ENCODE results near the gene FGFBP2.

FGFBP2 gene

DNA sequence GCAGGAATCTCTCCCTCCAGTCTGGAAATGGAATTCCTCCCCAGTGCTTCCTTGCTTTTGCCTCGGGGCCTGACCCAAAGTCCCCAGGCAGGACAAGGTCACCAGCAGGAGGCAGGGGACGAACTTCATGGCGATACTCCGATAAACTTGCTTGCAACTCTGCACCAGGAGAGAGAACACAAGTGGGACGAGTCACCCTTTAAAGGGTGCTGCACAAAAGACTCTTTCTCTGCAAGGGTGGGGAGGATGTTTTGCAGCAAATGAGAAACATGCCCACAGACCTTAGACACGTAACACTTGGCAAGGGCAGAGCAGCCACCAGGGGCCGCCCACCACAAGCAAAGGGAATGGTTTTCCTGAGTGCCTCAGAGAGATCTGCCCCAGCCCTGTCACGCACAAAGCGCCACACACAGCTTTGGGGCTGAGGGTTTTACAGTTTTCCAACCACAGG is at the start of gene FGFBP2:
Gene FGFBP2, minus strand, starts transcription at position 175 of the 451 bp plus-strand sequence. Its CDS starts 46 bp downstream, at position 129.
- FAIRE-seq: no peak

- FAIRE-seq: no peak
Observed at GRCh38 chr4:16011173-16011572, 48.2 kb upstream of the FGFBP2 start.

DNA sequence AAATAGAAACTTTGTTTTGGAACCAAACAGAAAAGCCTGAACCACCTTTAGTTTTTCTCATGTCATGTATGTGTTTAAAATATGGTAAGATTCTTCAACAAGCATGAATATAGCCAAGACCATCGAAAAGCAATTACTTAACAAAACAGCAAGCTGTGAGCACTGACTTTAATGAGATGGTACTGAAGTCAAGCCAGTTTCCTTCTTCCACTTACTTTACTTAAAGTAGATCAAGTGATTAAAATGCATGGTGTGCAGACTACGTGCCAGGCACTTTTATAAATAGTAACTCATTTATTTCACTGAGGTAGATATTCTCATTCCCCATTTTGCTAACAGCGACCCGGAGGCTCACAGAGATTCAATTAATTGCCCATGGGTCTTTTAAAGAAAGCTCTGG is 46.2 kb upstream of the FGFBP2 start:
- no peak for FAIRE-seq

DNA sequence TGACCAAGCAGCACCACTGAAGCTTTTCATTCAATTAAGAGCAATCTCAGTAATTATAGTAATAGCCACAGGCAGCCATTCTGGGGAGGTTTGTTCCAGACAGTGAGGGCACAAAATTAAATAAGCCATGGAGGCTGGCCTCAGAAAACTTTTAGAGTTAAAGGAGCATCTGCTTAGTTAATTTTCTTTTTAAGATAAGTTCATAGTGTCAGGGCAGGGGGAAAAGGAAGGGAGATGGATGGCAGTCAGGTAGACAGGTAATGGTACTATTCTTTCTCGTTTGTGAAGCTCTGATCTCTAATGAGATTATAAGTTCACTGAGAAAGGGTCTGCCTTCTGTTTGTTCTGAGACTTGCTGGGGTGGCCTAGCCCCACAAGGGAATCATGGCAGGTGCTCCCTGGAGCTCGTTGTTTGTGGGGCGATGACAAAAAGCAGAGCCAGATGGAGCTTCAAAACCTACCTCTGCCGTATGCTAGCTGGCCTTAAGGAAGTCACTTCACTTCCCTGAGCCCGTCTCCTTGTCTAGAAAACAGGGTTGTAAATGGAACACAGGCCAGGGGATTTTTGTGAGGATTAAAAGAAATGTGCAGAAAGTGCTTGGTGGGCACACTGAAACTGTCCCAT is 44.6 kb upstream of the FGFBP2 start:
- FAIRE-seq: no peak

DNA sequence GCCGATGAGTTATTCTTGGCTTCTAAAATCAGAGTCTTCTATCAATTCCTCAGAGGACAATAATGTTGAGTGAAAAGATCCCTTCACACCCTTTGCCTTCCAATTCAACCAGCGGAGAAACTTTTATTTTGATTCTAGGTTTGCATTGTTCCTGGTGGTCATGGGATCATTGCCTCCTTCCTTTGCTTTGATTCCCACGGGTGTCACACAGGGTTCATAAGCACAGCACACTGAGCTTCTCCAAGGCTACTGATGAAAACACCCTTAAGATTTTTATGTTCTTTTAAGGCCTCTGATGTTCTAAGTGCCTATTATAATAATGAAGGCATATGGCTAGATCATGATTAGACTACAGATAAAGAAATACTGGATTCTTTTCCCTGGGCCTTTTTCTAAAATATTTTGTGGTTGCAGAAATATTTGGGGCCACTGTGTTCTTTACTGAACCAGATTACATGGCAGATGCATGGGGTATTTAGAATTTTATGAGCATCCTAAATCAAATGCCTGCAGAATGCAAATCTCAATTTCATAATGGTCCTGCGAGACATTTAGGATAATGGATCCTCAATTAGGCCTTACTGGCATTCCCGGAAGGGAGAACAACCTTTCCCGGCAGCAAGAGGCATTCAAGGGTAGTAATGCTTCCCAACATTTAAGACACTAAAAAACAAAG is 43.9 kb upstream of the FGFBP2 start:
- no peak for FAIRE-seq

- no peak for FAIRE-seq
Observed at GRCh38 chr4:16005676-16006075, 42.7 kb upstream of the FGFBP2 start.

DNA sequence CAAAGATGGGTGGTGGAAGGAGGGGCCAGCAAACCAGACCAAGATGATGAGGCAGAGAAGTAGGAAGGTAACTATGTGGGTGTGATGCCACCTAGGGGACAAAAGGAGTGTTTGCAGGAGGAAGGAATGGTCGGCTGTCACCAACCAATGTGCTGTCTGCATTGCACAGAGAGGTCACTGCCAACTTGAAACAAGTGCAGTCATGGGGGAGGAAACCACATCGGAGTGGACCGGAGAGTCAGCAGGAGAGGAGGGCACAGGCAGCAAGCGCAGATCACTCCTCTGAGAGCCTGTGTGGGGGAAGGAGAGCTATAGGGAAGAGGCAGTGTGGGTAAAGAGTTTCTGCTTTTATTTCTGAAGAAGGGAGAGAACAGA is 38.5 kb upstream of the FGFBP2 start:
- FAIRE-seq: peak; percentile 40

DNA sequence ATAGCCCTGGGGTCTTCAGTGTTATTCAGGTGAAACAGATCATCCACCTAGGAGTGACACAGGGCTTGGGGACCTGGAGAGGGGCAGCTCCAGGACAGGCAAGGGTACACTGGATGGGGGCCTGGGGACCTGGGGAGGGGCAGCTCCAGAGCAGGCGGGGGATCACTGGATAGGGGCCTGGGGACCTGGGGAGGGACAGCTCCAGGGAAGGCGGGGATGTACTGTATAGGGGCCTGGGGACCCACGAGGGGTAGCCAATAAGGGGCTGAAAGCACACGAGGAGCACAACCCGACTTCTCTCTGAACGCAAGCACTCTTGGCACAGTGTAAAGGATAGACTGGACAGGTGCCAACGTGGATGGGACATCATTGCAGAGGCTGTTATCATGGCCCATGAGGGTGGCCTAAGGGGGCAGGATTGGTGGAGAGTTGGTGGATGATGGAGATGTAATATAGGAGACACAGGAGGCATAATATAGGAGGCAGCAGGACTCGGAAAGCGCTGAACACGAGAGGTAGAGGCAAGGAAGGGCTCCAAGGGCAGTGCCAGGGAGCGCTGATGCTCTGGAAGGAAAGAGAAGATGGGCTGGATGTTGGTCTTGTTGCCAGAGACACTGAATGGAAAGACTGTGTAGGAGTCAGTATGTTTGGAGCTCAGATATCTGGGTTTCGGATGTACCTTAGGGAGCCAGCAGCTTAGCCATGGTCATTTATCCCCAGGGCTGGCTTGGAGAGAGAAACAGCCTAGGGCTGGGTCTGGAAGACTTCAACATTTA is 37.9 kb upstream of the FGFBP2 start:
- FAIRE-seq: no peak

DNA sequence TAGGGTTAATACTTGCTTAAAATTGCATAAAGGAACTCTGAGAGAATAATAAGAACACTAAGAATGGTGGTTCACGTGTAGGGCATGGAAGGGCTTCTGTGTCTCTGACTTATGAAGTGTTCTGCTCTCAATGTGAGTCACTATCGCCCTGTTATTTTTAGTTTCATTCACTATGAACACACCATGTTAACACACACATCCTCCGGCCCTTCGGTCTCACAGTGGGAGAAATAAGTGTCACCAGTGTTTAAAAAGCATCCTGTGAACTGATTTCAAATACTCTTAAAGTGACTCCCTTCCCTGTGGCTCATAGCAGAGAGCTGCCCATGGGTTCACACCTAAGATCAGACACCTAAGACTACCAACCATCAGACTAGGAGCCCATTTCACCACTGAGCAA is 33.8 kb upstream of the FGFBP2 start:
- FAIRE-seq: no peak

- FAIRE-seq: no peak
Observed at GRCh38 chr4:15995826-15996225, 32.9 kb upstream of the FGFBP2 start.

DNA sequence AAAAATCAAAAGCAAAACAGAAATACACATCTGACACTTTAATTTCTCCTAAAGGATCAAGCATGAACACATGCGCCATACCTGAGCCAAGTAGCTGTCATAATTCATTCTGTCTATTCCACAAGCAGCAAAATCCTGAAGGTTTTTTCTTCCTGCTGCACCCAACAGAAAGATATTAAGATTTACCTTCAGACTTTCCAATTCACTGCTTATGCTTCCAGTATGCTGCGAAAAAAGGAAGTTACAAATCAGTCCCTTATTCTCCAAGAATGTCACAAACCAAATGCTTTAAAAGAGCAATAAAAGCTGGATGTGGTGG is 29.2 kb upstream of the FGFBP2 start:
- no peak for FAIRE-seq

GRCh38 chr4:15990570-15991285 is 27.8 kb upstream of the FGFBP2 start:
- FAIRE-seq: no peak

- FAIRE-seq: no peak
Observed at GRCh38 chr4:15989424-15989823, 26.4 kb upstream of the FGFBP2 start.

DNA sequence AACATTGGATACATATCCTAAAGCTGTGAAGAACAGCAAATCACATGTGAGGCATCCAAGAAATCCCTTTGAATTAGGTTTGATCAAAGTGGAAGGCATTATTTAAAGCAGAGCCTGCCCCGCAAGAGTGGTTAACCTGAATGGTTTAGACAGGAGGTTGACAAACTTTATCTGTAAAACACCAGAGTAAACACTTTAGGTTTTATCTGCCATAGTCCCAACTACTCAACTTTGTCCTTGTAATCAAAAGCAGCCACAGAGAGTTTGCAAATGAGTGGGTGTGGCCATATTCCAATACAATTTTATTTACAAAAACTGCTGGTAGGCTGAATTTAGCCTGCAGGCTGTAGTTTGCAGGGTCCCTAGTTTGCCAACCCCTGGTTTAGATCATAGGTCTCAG is 25.2 kb upstream of the FGFBP2 start:
- no peak for FAIRE-seq

DNA sequence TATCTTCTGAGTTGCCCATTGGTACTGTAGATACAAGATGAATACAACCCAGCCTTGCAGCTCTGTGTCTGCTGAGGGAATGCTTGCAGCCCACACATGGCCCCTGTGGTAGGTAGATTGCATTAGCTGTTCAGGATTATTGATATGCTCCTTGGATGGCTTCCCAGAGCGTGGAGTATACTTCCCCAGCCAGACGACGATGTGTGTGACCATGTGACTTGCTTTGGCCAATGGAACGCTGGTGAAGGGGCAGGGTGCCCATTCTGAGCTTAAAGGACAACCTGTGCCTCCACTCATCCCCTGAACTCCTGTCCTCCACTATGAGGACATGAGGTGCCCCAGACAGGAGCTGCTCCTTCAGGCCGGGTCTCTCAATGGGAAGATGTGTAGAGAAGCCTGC is 23.9 kb upstream of the FGFBP2 start:
- FAIRE-seq: no peak

DNA sequence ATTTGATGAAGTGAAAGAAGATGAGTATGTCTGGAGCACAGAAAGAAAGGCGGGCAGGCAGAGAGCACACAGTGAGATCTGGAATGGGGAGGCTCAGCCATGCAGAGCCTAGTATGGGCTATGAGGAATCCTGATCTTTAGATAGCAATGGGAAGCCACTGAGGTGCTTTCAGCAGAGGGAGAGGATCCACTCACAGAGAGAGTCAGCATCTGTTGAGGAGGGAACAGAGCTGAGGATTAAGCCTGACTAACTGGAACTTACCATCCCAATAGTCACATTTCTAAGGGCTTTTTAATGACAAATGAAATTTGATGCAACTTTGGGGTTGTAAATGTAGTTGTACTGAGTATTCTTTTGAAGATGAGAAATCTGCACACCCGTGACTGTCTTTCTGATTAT is 20.6 kb upstream of the FGFBP2 start:
- FAIRE-seq: no peak

DNA sequence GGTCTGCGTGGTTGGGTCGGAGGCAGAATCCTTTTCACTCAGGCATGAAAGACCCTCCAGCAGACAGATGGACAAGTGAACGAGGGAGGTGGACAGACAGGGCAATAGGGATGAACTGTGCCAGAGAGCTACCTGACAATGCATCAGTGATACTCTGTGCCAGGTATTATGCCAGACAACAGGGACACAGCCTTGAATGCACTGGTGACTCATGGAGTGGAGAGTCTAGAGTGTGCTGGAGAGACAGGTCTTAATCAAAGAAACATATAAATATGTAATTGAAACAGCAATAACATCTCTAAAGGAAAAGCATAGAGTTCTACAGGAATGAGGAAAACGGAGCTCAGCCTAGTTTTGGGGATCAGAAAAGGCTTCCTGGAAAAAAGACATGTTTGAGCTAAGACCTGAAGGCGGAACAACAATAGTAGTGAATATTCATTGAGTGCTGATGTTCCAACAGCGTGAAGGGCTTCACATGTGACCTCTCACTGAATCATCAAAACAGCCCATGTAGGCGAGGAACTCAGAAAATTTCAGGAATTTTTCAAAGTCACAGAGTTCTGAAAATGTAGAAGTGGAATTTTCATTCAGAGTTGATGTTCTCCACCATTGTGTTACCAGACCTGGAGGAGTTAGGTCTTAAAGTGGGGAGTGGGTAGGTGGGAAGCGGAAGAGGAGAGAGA is 20.0 kb upstream of the FGFBP2 start:
- no peak for FAIRE-seq

DNA sequence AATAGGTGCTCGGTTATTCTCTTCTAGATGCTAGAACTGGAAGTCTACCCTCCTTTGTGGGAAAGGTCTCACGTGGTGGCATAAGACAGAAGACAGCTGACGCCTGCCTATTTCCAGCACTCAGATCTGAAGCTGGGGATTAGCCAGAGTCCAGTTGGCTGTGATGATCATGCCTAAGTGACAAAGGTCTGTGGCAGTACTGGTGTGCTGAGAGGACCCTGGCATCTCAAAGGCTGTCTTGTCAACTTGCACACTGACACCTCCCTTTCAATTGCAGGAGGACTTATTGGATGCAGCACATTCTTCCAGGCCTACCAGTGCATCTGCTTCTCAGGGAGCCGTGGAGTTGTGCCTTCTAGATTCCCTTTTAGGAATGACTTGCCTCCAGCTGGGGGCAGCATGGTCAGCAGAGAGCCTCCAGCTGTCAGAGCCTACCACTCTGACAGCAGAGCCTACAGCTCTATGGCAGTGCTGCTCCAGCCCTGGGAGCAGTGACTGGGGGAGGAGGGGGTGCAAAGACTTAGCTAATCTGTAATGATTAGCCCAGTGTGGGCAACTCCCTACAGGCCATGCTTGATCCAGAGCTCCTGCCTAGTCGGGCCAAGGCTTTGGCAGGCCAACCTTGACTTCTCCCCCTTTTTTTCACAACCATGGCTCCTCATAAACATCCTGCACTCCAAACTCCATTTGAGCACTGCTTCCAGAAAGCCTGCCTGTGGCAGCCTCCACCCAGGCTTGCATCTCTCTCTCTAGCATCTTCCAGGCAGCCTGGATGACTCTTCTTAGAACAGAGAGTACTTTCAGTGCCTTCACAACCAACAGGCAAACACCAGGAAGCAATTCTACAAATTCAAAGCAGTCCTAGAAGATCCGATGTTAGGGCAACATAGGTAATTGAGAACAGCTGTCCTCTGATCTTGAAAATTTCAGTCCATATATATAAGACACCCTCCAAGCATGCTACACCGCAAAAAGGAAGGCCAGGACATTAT is 13.8 kb upstream of the FGFBP2 start:
- FAIRE-seq: no peak

GRCh38 chr4:15971068-15971801 is 8.3 kb upstream of the FGFBP2 start:
- no peak for FAIRE-seq

DNA sequence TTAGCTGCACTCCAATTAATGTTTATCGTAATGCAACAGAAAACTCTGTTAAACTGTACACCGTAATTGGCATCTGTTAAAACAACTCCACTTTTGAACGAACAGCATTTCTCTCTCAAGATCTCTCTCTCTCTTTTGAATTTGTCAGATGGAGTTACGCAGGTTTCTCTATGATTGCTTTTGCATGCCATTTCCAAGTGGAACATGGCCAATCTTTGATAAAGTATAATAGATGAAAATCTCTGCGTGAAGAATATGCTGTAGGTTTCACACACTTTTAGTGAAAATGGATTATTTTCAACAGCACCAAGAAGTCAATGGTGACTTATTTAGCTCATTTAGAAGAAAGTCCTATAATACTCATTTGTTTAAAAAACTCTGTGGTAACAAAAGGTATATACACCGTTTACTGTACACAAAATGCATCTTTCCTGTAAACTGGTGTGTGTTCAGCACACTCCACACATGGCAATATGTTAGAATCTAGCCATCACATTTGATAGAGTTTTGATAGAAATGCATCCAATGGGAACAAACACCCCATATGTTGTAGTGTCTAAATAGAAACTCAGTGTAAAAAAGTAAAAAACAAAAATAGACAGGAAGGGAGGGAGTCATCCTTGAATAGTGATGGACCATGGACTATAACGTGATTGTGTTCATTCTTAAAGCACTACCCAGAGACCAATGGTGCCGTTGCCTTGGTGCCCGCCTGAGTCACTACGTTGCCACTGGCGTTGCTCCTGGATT is 5.8 kb upstream of the FGFBP2 start:
- no peak for FAIRE-seq

Measured in A204.1 (cell line).